PC-9 (cell line): ENCODE results near the gene PON3. TPM values are rescaled to one million over a fixed set of nuclear protein-coding genes. Genes with fewer than 3 reads are reported as not detected.

ENCODE experiments used
- BruUV-seq: library from RNA; stranded (reverse); fragments of 400-500 nt; replicated peaks from 2 replicates; lab custom pipeline; 2021; lab: Mats Ljungman, UMichigan
- CTCF ChIA-PET: fragments of 300-600 bp; sonication (Branson Sonifier 250); formaldehyde crosslinking; loops from one replicate; lab custom pipeline; 2022; ENCODE audit warnings: antibody characterized with exemption; lab: Charles Lee
- POLR2A ChIA-PET: fragments of 300-600 bp; sonication (Branson Sonifier 250); formaldehyde crosslinking; loops from one replicate; lab custom pipeline; 2022; ENCODE audit warnings: antibody characterized with exemption; ENCODE audit not compliant: unreplicated experiment; lab: Charles Lee
- DNase-seq, 2 experiments: peaks; one replicate each; pipeline versions ENCODE4 v3.0.0 to v3.0.0-alpha.2; 2015 to 2022; ENCODE audit warnings: mixed read lengths in 1 of 2
- H2AFZ ChIP-seq: fragments of 200-600 bp; sonication (generic); 2 replicates; pipeline ENCODE4 v1.8.1; 2017; ENCODE audit warnings: antibody characterized with exemption
- H3F3A ChIP-seq: fragments of 200-600 bp; sonication (generic); 2 replicates; pipeline ENCODE4 v1.8.1; 2017; ENCODE audit warnings: antibody characterized with exemption, mild to moderate bottlenecking, low read depth; ENCODE audit not compliant: insufficient read depth
- H3K27ac ChIP-seq: fragments of 200-600 bp; sonication (generic); 2 replicates; pipeline ENCODE4 v1.6.1; 2016; ENCODE audit warnings: mixed run types
- H3K27me3 ChIP-seq: fragments of 200-600 bp; sonication (generic); 2 replicates; pipeline ENCODE4 v1.6.1; 2016; ENCODE audit warnings: low read depth, mixed run types; ENCODE audit not compliant: insufficient read depth
- H3K36me3 ChIP-seq: fragments of 200-600 bp; sonication (generic); 2 replicates; pipeline ENCODE4 v1.6.1; 2016; ENCODE audit warnings: low read depth, mixed run types
- H3K4me1 ChIP-seq: fragments of 200-600 bp; sonication (generic); replicated peaks from 2 replicates; pipeline ENCODE4 v1.6.1; 2016; ENCODE audit warnings: mixed run types; ENCODE audit not compliant: insufficient read depth
- H3K4me2 ChIP-seq: fragments of 200-600 bp; sonication (generic); 2 replicates; pipeline ENCODE4 v1.6.1; 2017; ENCODE audit warnings: mixed run types
- H3K4me3 ChIP-seq: fragments of 200-600 bp; sonication (generic); 2 replicates; pipeline ENCODE4 v1.6.1; 2016; ENCODE audit warnings: mixed run types
- H3K79me2 ChIP-seq: fragments of 200-600 bp; sonication (generic); 2 replicates; pipeline ENCODE4 v1.6.1; 2017; ENCODE audit warnings: low read depth, mixed run types
- H3K9me2 ChIP-seq: fragments of 200-600 bp; sonication (generic); 2 replicates; pipeline ENCODE4 v1.8.1; 2017; ENCODE audit warnings: mild to moderate bottlenecking; ENCODE audit not compliant: insufficient read depth
- H3K9me3 ChIP-seq: fragments of 200-600 bp; sonication (generic); 2 replicates; pipeline ENCODE4 v1.8.1; 2016; ENCODE audit warnings: low read depth; ENCODE audit not compliant: insufficient read depth
- H4K20me1 ChIP-seq: fragments of 200-600 bp; sonication (generic); 2 replicates; pipeline ENCODE4 v1.8.1; 2017; ENCODE audit not compliant: insufficient read depth
- EZH2 ChIP-seq: fragments of 200-600 bp; sonication (generic); IDR thresholded peaks from 2 replicates; pipeline ENCODE4 v1.8.0; 2017; ENCODE audit warnings: antibody characterized with exemption, low read depth
- intact Hi-C: fragments of 100-400 bp; cut with micrococcal nuclease; formaldehyde crosslinking; loops from one replicate; pipeline ENCODE4 v1.10.0; 2022; ENCODE audit not compliant: unreplicated experiment
- total RNA-seq: library from RNA; stranded (reverse); gene quantifications from 2 replicates; pipeline ENCODE4 v1.2.3, GENCODE V29; 2021
- TF ChIP-seq, protein P1 (sequence below): fragments of 200-600 bp; sonication (generic); conservative IDR thresholded peaks from 2 replicates; pipeline ENCODE4 v1.6.1; 2017; ENCODE audit warnings: mixed run types, antibody characterized with exemption, mild to moderate bottlenecking, moderate library complexity

The PON3 gene
- total RNA-seq, 1 experiment from 2014 or later: 0.85 TPM

DNA sequence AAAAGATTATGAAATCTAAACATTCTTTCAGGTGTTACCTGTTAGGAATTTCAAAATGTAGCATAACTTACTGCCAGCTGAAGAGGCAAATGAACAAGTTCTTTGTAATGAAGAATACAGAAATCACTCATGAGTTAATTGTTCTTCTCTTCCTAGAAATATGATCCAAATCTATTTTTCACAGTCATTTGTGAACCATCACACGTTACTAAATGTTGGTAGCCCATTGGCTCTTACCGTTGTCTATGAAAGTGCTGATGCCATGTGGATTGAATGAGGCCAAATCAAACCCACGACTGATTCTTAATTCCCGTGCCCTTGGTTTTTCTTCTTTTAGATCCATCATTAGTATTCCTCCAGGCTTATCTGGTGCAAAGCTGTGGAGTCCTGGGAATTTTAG is 15.9 kb upstream of the PON3 start:
- H3K79me2 ChIP-seq: no peaks in the 10 kb centered on the region
- ChIA-PET CTCF (interaction anchor here (0.6 kb wide), 1 partner anchor 279 kb away, joined by 7 read pairs; no protein-coding TSS in a partner anchor), POLR2A (interaction anchor here (0.6 kb wide), 1 partner anchor 17 kb away, joined by 3 read pairs; no protein-coding TSS in a partner anchor)
- no peak overlapping the region for H2AFZ ChIP-seq
- H3K27ac ChIP-seq: no peak overlapping the region
- no peak overlapping the region for H3K4me2 ChIP-seq
- no peaks in the 10 kb centered on the region for H3K4me1 ChIP-seq
- intact Hi-C loops: no loop called here
- H3K9me2 ChIP-seq: no peaks in the 10 kb centered on the region
- no peak overlapping the region for H3K4me3 ChIP-seq
- DNase-seq: no peak
- no peaks in the 10 kb centered on the region for H3F3A ChIP-seq
- TF ChIP-seq, protein P1, sequence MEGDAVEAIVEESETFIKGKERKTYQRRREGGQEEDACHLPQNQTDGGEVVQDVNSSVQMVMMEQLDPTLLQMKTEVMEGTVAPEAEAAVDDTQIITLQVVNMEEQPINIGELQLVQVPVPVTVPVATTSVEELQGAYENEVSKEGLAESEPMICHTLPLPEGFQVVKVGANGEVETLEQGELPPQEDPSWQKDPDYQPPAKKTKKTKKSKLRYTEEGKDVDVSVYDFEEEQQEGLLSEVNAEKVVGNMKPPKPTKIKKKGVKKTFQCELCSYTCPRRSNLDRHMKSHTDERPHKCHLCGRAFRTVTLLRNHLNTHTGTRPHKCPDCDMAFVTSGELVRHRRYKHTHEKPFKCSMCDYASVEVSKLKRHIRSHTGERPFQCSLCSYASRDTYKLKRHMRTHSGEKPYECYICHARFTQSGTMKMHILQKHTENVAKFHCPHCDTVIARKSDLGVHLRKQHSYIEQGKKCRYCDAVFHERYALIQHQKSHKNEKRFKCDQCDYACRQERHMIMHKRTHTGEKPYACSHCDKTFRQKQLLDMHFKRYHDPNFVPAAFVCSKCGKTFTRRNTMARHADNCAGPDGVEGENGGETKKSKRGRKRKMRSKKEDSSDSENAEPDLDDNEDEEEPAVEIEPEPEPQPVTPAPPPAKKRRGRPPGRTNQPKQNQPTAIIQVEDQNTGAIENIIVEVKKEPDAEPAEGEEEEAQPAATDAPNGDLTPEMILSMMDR: no peak
- no peak for TF ChIP-seq EZH2
- BruUV-seq: no TSS peak
- no peaks in the 10 kb centered on the region for H4K20me1 ChIP-seq
- H3K36me3 ChIP-seq: no peaks in the 10 kb centered on the region
- H3K27me3 ChIP-seq: no peaks in the 10 kb centered on the region
- H3K9me3 ChIP-seq: no peaks in the 10 kb centered on the region

DNA sequence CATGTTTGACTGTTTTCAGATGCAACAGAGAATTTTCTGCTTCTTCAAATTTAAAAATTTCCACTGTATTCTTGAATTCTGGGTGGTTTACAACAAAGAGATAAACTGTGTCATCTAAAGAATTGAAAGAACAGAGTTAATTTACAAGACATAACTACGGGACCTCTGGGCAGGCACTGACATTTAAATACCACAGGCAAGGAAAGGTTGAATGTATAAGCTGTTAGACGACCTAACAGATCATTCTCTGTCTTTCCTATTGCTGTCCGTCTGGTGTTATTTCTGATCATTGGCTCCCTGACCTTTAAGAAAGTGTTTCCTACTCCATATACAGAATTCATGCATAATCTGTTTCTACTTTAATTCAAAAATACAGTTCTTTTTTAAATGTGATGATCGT is 15.5 kb upstream of the PON3 start:
- no peaks in the 10 kb centered on the region for H4K20me1 ChIP-seq
- TF ChIP-seq, protein P1: no peak
- TF ChIP-seq EZH2: no peak
- intact Hi-C loops: no loop called here
- CTCF ChIA-PET: interaction anchor here (0.6 kb wide), 1 partner anchor 279 kb away, joined by 7 read pairs; no protein-coding TSS in a partner anchor
- no peaks in the 10 kb centered on the region for H3K36me3 ChIP-seq
- H3K4me2 ChIP-seq: no peak overlapping the region
- no peak overlapping the region for H3K27ac ChIP-seq
- H3F3A ChIP-seq: no peaks in the 10 kb centered on the region
- no peaks in the 10 kb centered on the region for H3K27me3 ChIP-seq
- no peaks in the 10 kb centered on the region for H3K9me2 ChIP-seq
- POLR2A ChIA-PET: interaction anchor here (0.6 kb wide), 1 partner anchor 18 kb away, joined by 3 read pairs; no protein-coding TSS in a partner anchor
- no peaks in the 10 kb centered on the region for H3K79me2 ChIP-seq
- BruUV-seq: no TSS peak
- no peak for DNase-seq
- no peak overlapping the region for H2AFZ ChIP-seq
- H3K4me3 ChIP-seq: no peak overlapping the region
- H3K9me3 ChIP-seq: no peaks in the 10 kb centered on the region
- no peaks in the 10 kb centered on the region for H3K4me1 ChIP-seq

DNA sequence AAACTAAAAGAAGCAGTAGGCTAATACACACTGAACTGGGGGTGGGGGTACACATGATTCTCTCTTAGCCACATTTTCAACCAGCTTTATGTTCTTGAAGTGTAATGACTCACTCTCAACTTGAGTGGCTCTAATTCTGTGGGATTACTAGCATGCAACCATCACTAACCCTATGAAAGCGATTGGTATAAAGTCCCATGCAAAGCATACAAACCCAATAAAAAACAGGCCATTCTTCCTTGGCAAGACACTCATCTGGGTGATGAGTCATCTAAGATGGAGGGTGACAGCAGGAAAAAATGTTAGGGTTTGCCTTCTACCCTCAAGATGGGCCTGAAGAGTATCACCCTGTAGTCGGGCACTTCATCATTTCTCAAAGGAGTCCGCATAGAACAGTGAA is 14.9 kb upstream of the PON3 start:
- no peak overlapping the region for H2AFZ ChIP-seq
- no TSS peak for BruUV-seq
- H3K36me3 ChIP-seq: no peaks in the 10 kb centered on the region
- no peaks in the 10 kb centered on the region for H3K9me3 ChIP-seq
- POLR2A ChIA-PET: no interaction called here
- no peaks in the 10 kb centered on the region for H3K9me2 ChIP-seq
- H3F3A ChIP-seq: no peaks in the 10 kb centered on the region
- no peaks in the 10 kb centered on the region for H4K20me1 ChIP-seq
- intact Hi-C loops: no loop called here
- H3K4me1 ChIP-seq: no peaks in the 10 kb centered on the region
- CTCF ChIA-PET: no interaction called here
- H3K79me2 ChIP-seq: no peaks in the 10 kb centered on the region
- H3K27me3 ChIP-seq: no peaks in the 10 kb centered on the region
- no peak overlapping the region for H3K27ac ChIP-seq
- no peak overlapping the region for H3K4me2 ChIP-seq
- DNase-seq: no peak
- no peak for TF ChIP-seq EZH2
- TF ChIP-seq, protein P1: no peak
- no peak overlapping the region for H3K4me3 ChIP-seq
